ENCODE measurements around the gene HOXA5. TPM values are rescaled to one million over a fixed set of nuclear protein-coding genes. Genes with fewer than 3 reads are reported as not detected.

The HOXA5 gene
- total RNA-seq (under 1 TPM in 1 of 4 donors, not detected in 3; 0.17 TPM), polyA plus RNA-seq (0.43 TPM)
- long read RNA-seq, donor 1: 0 reads
- long read RNA-seq, donor 2: 0 reads
- long read RNA-seq, donor 3: 0 reads
- long read RNA-seq, donor 4, partial matches to known transcripts: 0 of 1 reads
- long read RNA-seq, donor 4, other reads (novel, unspliced or antisense): 0 of 1 reads

DNA sequence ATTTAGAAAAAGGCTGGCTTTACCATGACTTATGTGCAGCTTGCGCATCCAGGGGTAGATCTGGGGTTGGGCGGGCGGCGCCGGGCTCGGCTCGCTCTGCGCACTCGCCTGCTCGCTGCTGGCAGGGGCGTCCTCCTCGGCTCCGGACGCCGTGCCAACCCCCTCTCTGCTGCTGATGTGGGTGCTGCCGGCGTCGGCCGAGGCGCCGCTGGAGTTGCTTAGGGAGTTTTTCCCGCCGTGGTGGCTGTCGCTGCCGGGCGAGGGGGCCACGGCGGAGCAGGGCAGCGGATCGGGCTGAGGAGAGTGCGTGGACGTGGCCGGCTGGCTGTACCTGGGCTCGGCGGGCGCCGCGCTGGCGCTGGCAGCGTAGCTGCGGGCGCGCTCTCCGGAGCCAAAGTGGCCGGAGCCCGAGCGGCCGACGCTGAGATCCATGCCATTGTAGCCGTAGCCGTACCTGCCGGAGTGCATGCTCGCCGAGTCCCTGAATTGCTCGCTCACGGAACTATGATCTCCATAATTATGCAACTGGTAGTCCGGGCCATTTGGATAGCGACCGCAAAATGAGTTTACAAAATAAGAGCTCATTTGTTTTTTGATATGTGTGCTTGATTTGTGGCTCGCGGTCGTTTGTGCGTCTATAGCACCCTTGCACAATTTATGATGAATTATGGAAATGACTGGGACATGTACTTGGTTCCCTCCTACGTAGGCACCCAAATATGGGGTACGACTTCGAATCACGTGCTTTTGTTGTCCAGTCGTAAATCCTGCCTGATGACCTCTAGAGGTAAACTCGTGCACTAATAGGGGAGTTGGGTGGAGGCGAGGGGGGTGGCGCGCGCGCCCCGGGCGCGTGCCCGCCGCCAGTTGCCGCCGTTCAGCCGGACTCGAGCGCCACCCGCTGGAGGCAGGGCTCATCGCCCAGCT lies at the start of gene HOXA5:
Gene HOXA5 (minus strand): TSS at position 659 of the 927 bp plus-strand sequence. CDS start 74 bp downstream, at position 585.
- ATAC-seq: peak; percentile 69 to 80
- DNase-seq: peak in 2 of 3 donors; percentile 57 to 78
- H3K4me1 ChIP-seq (ENCODE audit: control insufficient read depth, insufficient read depth, low read length): no peaks in the 10 kb centered on the region
- peak within 1 kb of the TSS; percentile 64 for H3K4me3 ChIP-seq (ENCODE audit: low read length)
- WGBS: 15% methylated on average over 86 of the region's 86 CpGs
- H3K9me3 ChIP-seq (ENCODE audit: control insufficient read depth, low read length): no peaks in the 10 kb centered on the region
- H3K27me3 ChIP-seq (ENCODE audit: control insufficient read depth, insufficient read depth): peaks cover 3% of the 10 kb centered on the region
- H3K27ac ChIP-seq (ENCODE audit: low read length): peak within 1 kb of the TSS; percentile 33
- intact Hi-C loops (cut with DNase I): no loop called here

DNA sequence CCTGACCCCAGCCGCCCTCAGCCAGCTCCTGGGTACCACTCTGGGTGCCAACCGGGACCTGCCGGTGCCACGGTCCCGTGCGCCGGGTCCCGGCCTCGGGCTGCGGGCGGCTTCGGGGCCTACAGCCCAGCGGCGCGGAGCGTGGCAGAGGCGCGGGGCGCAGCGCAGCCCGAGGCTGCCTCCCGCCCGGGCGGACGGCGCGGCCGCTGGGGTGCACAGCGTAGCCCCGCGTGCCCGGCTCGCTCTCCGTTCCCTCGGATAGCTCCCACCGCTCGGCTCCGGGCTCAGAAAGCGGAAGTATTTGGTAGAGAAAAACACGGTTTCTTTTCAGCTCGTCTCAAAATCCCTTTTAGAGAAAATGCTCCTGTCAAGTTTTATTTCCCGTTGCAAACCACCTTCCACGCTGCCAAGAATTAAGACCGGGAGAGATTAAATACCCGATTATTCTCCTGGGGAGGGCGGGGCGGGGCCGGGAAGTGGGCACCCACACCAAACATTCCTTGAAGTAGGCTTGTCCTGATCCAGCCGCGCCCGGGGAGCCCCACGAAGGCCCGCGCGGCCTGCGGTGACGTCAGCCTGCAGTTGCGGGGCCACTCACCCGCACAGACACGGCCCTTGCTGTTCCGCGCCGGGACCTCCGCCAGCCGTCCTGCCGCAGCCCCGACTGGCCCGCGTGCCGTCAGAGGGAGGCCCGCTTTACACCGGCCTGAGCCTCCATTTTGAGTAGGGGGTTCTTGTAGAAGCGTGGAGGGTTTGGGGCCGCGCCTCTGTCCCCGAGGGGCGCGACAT lies 49.3 kb upstream of the HOXA5 start:
- WGBS: 1% methylated on average over 78 of the region's 78 CpGs
- Histone ChIP-seq H3K4me1 (ENCODE audit: control insufficient read depth, insufficient read depth, low read length) (peaks cover 6% of the 10 kb centered on the region), H3K27ac (ENCODE audit: low read length) (no peak overlapping the region), H3K4me3 (ENCODE audit: low read length) (peak overlapping the region; percentile 13), H3K9me3 (ENCODE audit: control insufficient read depth, low read length) (no peaks in the 10 kb centered on the region), H3K27me3 (ENCODE audit: control insufficient read depth, insufficient read depth) (no peaks in the 10 kb centered on the region)
- ATAC-seq (peak; percentile 32 to 59), DNase-seq (peak in 1 of 3 donors; percentile 51)
- intact Hi-C loops (cut with DNase I): loop anchor here in 2 of 4 donors (10.0 kb wide), 3 partner anchors 732 to 902 kb away; no protein-coding TSS in a partner anchor

- intact Hi-C loops (cut with DNase I): loop anchor here in 2 of 4 donors (10.0 kb wide), 3 partner anchors 733 to 903 kb away; no protein-coding TSS in a partner anchor
- no peaks in the 10 kb centered on the region for H3K27me3 ChIP-seq (ENCODE audit: control insufficient read depth, insufficient read depth)
- peaks cover 6% of the 10 kb centered on the region for H3K4me1 ChIP-seq (ENCODE audit: control insufficient read depth, insufficient read depth, low read length)
- DNase-seq (peak in 1 of 3 donors; percentile 51), ATAC-seq (no peak)
- 12% methylated on average over 42 of the region's 42 CpGs for WGBS
- no peak overlapping the region for H3K27ac ChIP-seq (ENCODE audit: low read length)
- H3K4me3 ChIP-seq (ENCODE audit: low read length): peak overlapping the region; percentile 13
- H3K9me3 ChIP-seq (ENCODE audit: control insufficient read depth, low read length): no peaks in the 10 kb centered on the region
Measured at GRCh38 chr7:27191833-27192545, 48.5 kb upstream of the HOXA5 start.

GRCh38 chr7:27191161-27191731 lies 47.8 kb upstream of the HOXA5 start:
- WGBS: 41% methylated on average over 15 of the region's 15 CpGs
- H3K27ac ChIP-seq (ENCODE audit: low read length): no peak overlapping the region
- DNase-seq (no peak), ATAC-seq (no peak)
- no peaks in the 10 kb centered on the region for H3K27me3 ChIP-seq (ENCODE audit: control insufficient read depth, insufficient read depth)
- H3K9me3 ChIP-seq (ENCODE audit: control insufficient read depth, low read length): no peaks in the 10 kb centered on the region
- intact Hi-C loops (cut with DNase I): loop anchor here in 2 of 4 donors (10.0 kb wide), 3 partner anchors 734 to 904 kb away; no protein-coding TSS in a partner anchor
- H3K4me1 ChIP-seq (ENCODE audit: control insufficient read depth, insufficient read depth, low read length): peaks cover 6% of the 10 kb centered on the region
- H3K4me3 ChIP-seq (ENCODE audit: low read length): no peak overlapping the region

DNA sequence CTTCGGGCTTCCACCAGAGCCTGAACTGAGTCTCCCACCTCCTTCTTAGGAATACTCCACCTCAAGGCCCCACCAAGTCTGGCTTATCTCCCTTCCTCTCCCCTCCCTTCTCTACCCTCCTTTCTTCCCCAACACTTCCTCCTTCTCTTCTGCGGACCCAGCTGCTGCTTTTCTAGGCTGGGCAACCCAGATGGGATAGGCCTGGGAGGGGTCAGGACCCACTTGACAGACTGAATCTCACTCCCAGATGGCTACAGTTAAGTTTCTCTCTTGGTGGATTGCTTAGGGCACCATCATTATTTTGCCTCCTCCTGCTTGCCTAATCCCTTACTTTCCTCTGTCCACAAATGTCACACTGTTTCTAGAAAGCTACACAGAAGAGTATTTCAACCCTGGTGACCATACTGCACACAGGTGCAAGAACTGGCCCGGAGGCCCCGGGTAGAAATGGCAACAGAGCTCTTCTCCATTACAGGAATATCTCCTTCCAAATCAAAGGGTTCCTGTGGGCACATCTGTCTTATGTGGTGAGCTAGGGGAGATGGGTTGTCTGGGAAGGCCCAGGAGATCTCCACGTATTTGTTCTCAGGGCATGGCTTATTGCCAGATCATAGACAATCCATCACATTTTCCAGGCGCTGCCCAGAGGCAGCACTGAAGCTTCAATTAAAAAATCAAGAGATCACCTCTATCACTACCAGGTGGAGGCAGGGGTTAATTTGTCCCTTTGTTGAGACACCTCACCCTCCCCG lies 46.7 kb upstream of the HOXA5 start:
- H3K9me3 ChIP-seq (ENCODE audit: control insufficient read depth, low read length): no peaks in the 10 kb centered on the region
- ATAC-seq (no peak), DNase-seq (no peak)
- no peak overlapping the region for H3K27ac ChIP-seq (ENCODE audit: low read length)
- intact Hi-C loops (cut with DNase I): loop anchor here in 2 of 4 donors (10.0 kb wide), 3 partner anchors 735 to 905 kb away; no protein-coding TSS in a partner anchor
- no peaks in the 10 kb centered on the region for H3K27me3 ChIP-seq (ENCODE audit: control insufficient read depth, insufficient read depth)
- H3K4me1 ChIP-seq (ENCODE audit: control insufficient read depth, insufficient read depth, low read length): peaks cover 6% of the 10 kb centered on the region
- H3K4me3 ChIP-seq (ENCODE audit: low read length): no peak overlapping the region
- WGBS: 44% methylated on average over 7 of the region's 7 CpGs

GRCh38 chr7:27189295-27189996 lies 46.0 kb upstream of the HOXA5 start:
- Histone ChIP-seq H3K27ac (ENCODE audit: low read length) (no peak overlapping the region), H3K4me1 (ENCODE audit: control insufficient read depth, insufficient read depth, low read length) (peaks cover 8% of the 10 kb centered on the region)
- intact Hi-C loops (cut with DNase I): no loop called here

GRCh38 chr7:27188386-27189294 lies 45.2 kb upstream of the HOXA5 start:
- intact Hi-C loops (cut with DNase I): no loop called here
- WGBS: 4% methylated on average over 49 of the region's 49 CpGs
- H3K4me1 ChIP-seq (ENCODE audit: control insufficient read depth, insufficient read depth, low read length): peaks cover 8% of the 10 kb centered on the region
- H3K27me3 ChIP-seq (ENCODE audit: control insufficient read depth, insufficient read depth): no peaks in the 10 kb centered on the region
- peak overlapping the region; percentile 6 for H3K4me3 ChIP-seq (ENCODE audit: low read length)
- H3K9me3 ChIP-seq (ENCODE audit: control insufficient read depth, low read length): no peaks in the 10 kb centered on the region
- peak in 1 of 2 donors; percentile 18 for ATAC-seq
- H3K27ac ChIP-seq (ENCODE audit: low read length): no peak overlapping the region
- peak in 1 of 3 donors; percentile 50 for DNase-seq

More at GRCh38 chr7:27189295-27189996, 46.0 kb upstream of the HOXA5 start:
- H3K4me3 ChIP-seq (ENCODE audit: low read length): peak overlapping the region; percentile 6
- WGBS: 13% methylated on average over 22 of the region's 22 CpGs
- DNase-seq: no peak
- no peaks in the 10 kb centered on the region for H3K27me3 ChIP-seq (ENCODE audit: control insufficient read depth, insufficient read depth)
- no peak for ATAC-seq
- no peaks in the 10 kb centered on the region for H3K9me3 ChIP-seq (ENCODE audit: control insufficient read depth, low read length)

GRCh38 chr7:27187475-27188385 lies 44.2 kb upstream of the HOXA5 start:
- Histone ChIP-seq H3K27me3 (ENCODE audit: control insufficient read depth, insufficient read depth) (no peaks in the 10 kb centered on the region), H3K4me1 (ENCODE audit: control insufficient read depth, insufficient read depth, low read length) (peaks cover 5% of the 10 kb centered on the region), H3K27ac (ENCODE audit: low read length) (no peak overlapping the region), H3K9me3 (ENCODE audit: control insufficient read depth, low read length) (no peaks in the 10 kb centered on the region), H3K4me3 (ENCODE audit: low read length) (no peak overlapping the region)
- DNase-seq (peak in 1 of 3 donors; percentile 26), ATAC-seq (no peak)
- intact Hi-C loops (cut with DNase I): no loop called here
- WGBS: 6% methylated on average over 46 of the region's 46 CpGs
